ENCODE measurements around the gene PSG1. TPM values are rescaled to one million over a fixed set of nuclear protein-coding genes. Genes with fewer than 3 reads are reported as not detected.

The PSG1 gene
- total RNA-seq, 4 donors from 2014 or later, result 0.12 TPM; not detected in 3

DNA sequence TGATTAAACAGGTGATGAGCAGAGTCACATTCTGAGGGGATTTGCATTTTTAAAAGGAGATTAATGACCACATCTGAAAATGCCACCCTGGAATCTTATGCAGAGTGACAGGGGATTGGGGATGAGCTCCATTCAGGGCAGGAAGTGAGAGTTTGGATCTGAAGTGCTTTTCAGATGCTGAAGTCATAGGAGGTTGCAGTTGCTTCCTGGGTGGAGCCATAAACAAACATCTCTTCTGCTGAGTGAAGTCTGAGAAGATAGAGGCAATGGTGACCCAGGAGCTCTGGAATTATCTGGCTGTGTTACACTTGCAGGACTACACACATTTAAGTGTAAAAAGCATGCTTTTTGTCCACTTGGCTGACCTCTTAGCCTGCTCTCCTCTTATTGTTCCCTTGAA is 62.6 kb downstream of the PSG1 start:
- TF ChIP-seq POLR2AphosphoS5 (IDR thresholded peaks at IDR 0.05), result no peak
- H3K4me3 ChIP-seq, result no peak overlapping the region
- peaks cover 6% of the 10 kb centered on the region for H3K27me3 ChIP-seq
- ATAC-seq, result no peak
- H3K27ac ChIP-seq, result no peak overlapping the region
- H3K9me3 ChIP-seq, result no peaks in the 10 kb centered on the region
- no peaks in the 10 kb centered on the region for H3K36me3 ChIP-seq
- no peaks in the 10 kb centered on the region for H3K4me1 ChIP-seq

Other genes with a start within 250 kb of the PSG1 start
- gene PSG3, start 139.2 kb downstream of the PSG1 start, total RNA-seq, result not detected
- gene PSG8, start 114.0 kb downstream of the PSG1 start, total RNA-seq, result not detected
- not detected for gene PSG6, start 38.2 kb upstream of the PSG1 start, total RNA-seq
- gene PSG7, start 57.5 kb upstream of the PSG1 start, total RNA-seq, result under 1 TPM in 1 of 4 donors, not detected in 3; 0.12 TPM
- gene PSG11, start 146.8 kb upstream of the PSG1 start, total RNA-seq, result not detected
- gene PSG2, start 203.0 kb upstream of the PSG1 start, total RNA-seq, result not detected